ENCODE measurements around the gene PITPNM3.

PITPNM3 gene

GRCh38 chr17:6428207-6428965 is 128.0 kb downstream of the PITPNM3 start:
- DNase-seq (ENCODE audit: extremely low read depth, low read depth), result no peak
- H3K4me3 ChIP-seq (replicated peaks; ENCODE audit: low read depth, low read length), result no peak overlapping the region
- TF ChIP-seq CTCF (IDR thresholded peaks at IDR 0.05; ENCODE audit: low read depth, low read length, missing control alignments), result no peak

GRCh38 chr17:6427279-6427781 is 129.0 kb downstream of the PITPNM3 start:
- no peak for TF ChIP-seq CTCF (IDR thresholded peaks at IDR 0.05; ENCODE audit: low read depth, low read length, missing control alignments)
- no peak overlapping the region for H3K4me3 ChIP-seq (replicated peaks; ENCODE audit: low read depth, low read length)
- no peak for DNase-seq (ENCODE audit: extremely low read depth, low read depth)

- H3K4me3 ChIP-seq (replicated peaks; ENCODE audit: low read depth, low read length), result no peak overlapping the region
- no peak for DNase-seq (ENCODE audit: extremely low read depth, low read depth)
Observed at GRCh38 chr17:6426356-6427101, 129.8 kb downstream of the PITPNM3 start.

DNA sequence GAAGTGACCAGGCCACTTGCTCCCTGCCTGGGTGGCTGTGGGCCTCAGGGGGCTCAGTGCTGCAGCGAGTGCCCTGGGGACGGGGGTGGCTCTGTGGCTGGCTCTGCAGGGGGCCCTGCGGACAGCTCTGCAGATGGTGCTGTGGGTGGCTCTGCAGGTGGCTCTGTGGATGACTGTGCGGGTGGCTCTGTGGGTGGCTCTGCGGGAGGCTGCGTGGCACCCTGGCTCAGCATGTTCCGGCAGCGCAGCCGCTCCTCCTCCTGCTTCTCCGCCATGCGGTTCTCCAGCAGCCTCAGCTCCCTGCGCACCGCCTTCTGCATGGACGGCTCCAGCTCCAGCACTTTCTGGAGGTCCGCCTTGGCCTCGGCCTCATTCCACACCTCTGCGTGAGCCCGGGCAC is 130.9 kb downstream of the PITPNM3 start:
- H3K4me3 ChIP-seq (replicated peaks; ENCODE audit: low read depth, low read length), result no peak overlapping the region
- DNase-seq (ENCODE audit: extremely low read depth, low read depth), result no peak
- TF ChIP-seq CTCF (IDR thresholded peaks at IDR 0.05; ENCODE audit: low read depth, low read length, missing control alignments), result no peak

More at GRCh38 chr17:6426356-6427101, 129.8 kb downstream of the PITPNM3 start:
- TF ChIP-seq CTCF (IDR thresholded peaks at IDR 0.05; ENCODE audit: low read depth, low read length, missing control alignments), result no peak

GRCh38 chr17:6423931-6424330 is 132.4 kb downstream of the PITPNM3 start:
- DNase-seq (ENCODE audit: extremely low read depth, low read depth), result no peak
- H3K4me3 ChIP-seq (replicated peaks; ENCODE audit: low read depth, low read length), result no peak overlapping the region
- no peak for TF ChIP-seq CTCF (IDR thresholded peaks at IDR 0.05; ENCODE audit: low read depth, low read length, missing control alignments)

GRCh38 chr17:6422654-6423241 is 133.6 kb downstream of the PITPNM3 start:
- TF ChIP-seq CTCF (IDR thresholded peaks at IDR 0.05; ENCODE audit: low read depth, low read length, missing control alignments), result no peak
- DNase-seq (ENCODE audit: extremely low read depth, low read depth), result no peak
- no peak overlapping the region for H3K4me3 ChIP-seq (replicated peaks; ENCODE audit: low read depth, low read length)
